CD4-positive, alpha-beta memory T cell (primary cell): Measurements from ENCODE around the gene LMO1. TPM values are rescaled to one million over a fixed set of nuclear protein-coding genes. Genes with fewer than 3 reads are reported as not detected.

ENCODE experiments used
- CTCF ChIA-PET: fragments of 350-600 bp; sonication (Branson Sonifier 250); formaldehyde crosslinking; loops from one replicate; lab custom pipeline; 2021; ENCODE audit warnings: inconsistent platforms; ENCODE audit not compliant: partially characterized antibody; lab: Charles Lee
- POLR2A ChIA-PET: fragments of 350-600 bp; sonication (Branson Sonifier 250); formaldehyde crosslinking; loops from one replicate; lab custom pipeline; 2021; ENCODE audit not compliant: partially characterized antibody; lab: Charles Lee
- DNase-seq, 5 donors: peaks; one replicate each; pipeline versions ENCODE4 v3.0.0 to v3.0.0-alpha.2; 2020 to 2022; ENCODE audit warnings: mixed read lengths in 1 of 5
- H3K27ac ChIP-seq: one replicate; pipeline ENCODE4 v1.7.0; 2013; ENCODE audit warnings: low read depth, low read length
- H3K27me3 ChIP-seq: 2 replicates; pipeline ENCODE4 v1.7.0; 2013; ENCODE audit warnings: mild to moderate bottlenecking, low read length, moderate library complexity; ENCODE audit not compliant: insufficient read depth
- H3K36me3 ChIP-seq: 2 replicates; pipeline ENCODE4 v1.7.0; 2013; ENCODE audit warnings: mild to moderate bottlenecking, low read length, moderate library complexity; ENCODE audit not compliant: insufficient read depth
- H3K4me1 ChIP-seq: 2 replicates; pipeline ENCODE4 v1.7.0; 2013; ENCODE audit warnings: mild to moderate bottlenecking, low read length, moderate library complexity; ENCODE audit not compliant: insufficient read depth
- H3K4me3 ChIP-seq, 2 donors: one replicate each; pipeline ENCODE4 v1.7.0; 2013; ENCODE audit warnings: low read length in 2 of 2, mild to moderate bottlenecking in 1 of 2
- H3K9me3 ChIP-seq, 2 donors: one replicate each; pipeline ENCODE4 v1.7.0; 2013; ENCODE audit warnings: low read length in 2 of 2, control low read depth in 1 of 2; ENCODE audit not compliant: control insufficient read depth in 1 of 2
- H3K27ac Mint-ChIP-seq, 7 donors: one replicate each; pipeline ENCODE4 v1.8.0; 2020 to 2021; ENCODE audit warnings: mixed read lengths in 7 of 7, mild to moderate bottlenecking in 6 of 7, inconsistent platforms in 3 of 7, moderate library complexity in 3 of 7
- H3K27me3 Mint-ChIP-seq, 2 donors: one replicate each; pipeline ENCODE4 v1.8.0; 2020 to 2021; ENCODE audit warnings: mixed read lengths in 2 of 2
- H3K36me3 Mint-ChIP-seq, 2 donors: one replicate each; pipeline ENCODE4 v1.8.0; 2020 to 2021; ENCODE audit warnings: mixed read lengths in 2 of 2, inconsistent platforms in 1 of 2, mild to moderate bottlenecking in 1 of 2
- H3K4me1 Mint-ChIP-seq, 4 donors: one replicate each; pipeline ENCODE4 v1.8.0; 2020 to 2021; ENCODE audit warnings: mixed read lengths in 4 of 4, mild to moderate bottlenecking in 1 of 4
- H3K4me3 Mint-ChIP-seq, 8 donors: one replicate each; pipeline ENCODE4 v1.8.0; 2020 to 2021; ENCODE audit warnings: mixed read lengths in 8 of 8, mild to moderate bottlenecking in 7 of 8, moderate library complexity in 6 of 8, inconsistent platforms in 3 of 8
- H3K9me3 Mint-ChIP-seq, 8 donors: one replicate each; pipeline ENCODE4 v1.8.0; 2020 to 2021; ENCODE audit warnings: mixed read lengths in 8 of 8, mild to moderate bottlenecking in 5 of 8, inconsistent platforms in 3 of 8, moderate library complexity in 1 of 8
- intact Hi-C: fragments of 100-400 bp; cut with micrococcal nuclease; formaldehyde crosslinking; loops from one replicate; pipeline ENCODE4 v1.15.1; 2023
- polyA plus RNA-seq, 2 donors: library from polyadenylated mRNA; unstranded; fragments of 300-500 nt; fragmentation: Illumina TruSeq; gene quantifications; one replicate each; pipeline ENCODE4 v1.2.3, GENCODE V29; 2021
- total RNA-seq, 2 experiments: library from RNA; stranded (reverse); gene quantifications; one replicate each; pipeline ENCODE4 v1.2.3, GENCODE V29; 2021

Gene LMO1
- total and polyA plus RNA-seq, 4 experiments from 2014 or later, result not detected

GRCh38 chr11:8250981-8251615 lies 12.6 kb downstream of the LMO1 start:
- Mint-ChIP-seq H3K9me3 (no peaks in the 10 kb centered on the region), H3K4me1 (no peaks in the 10 kb centered on the region), H3K27ac (no peak overlapping the region), H3K27me3 (peaks cover 0 to 2% of the 10 kb centered on the region in 2 donors), H3K36me3 (no peaks in the 10 kb centered on the region), H3K4me3 (no peak overlapping the region)
- no peaks in the 10 kb centered on the region for H3K9me3 ChIP-seq
- ChIA-PET POLR2A (no interaction called here), CTCF (no interaction called here)
- H3K4me3 ChIP-seq, result no peak overlapping the region
- H3K4me1 ChIP-seq, result no peaks in the 10 kb centered on the region
- no peaks in the 10 kb centered on the region for H3K27me3 ChIP-seq
- H3K36me3 ChIP-seq, result no peaks in the 10 kb centered on the region
- no peak for DNase-seq
- H3K27ac ChIP-seq, result no peak overlapping the region
- intact Hi-C loops, result no loop called here

GRCh38 chr11:8250434-8250833 lies 13.2 kb downstream of the LMO1 start:
- POLR2A ChIA-PET, result no interaction called here
- CTCF ChIA-PET, result interaction anchor here (5.4 kb wide), 1 partner anchor 13 kb away, joined by 25 read pairs; the partner anchor contains the start of gene LMO1
- Histone ChIP-seq H3K4me3 (no peak overlapping the region), H3K4me1 (no peaks in the 10 kb centered on the region), H3K27ac (no peak overlapping the region), H3K9me3 (no peaks in the 10 kb centered on the region), H3K36me3 (no peaks in the 10 kb centered on the region), H3K27me3 (no peaks in the 10 kb centered on the region)
- Mint-ChIP-seq H3K27ac (no peak overlapping the region), H3K36me3 (no peaks in the 10 kb centered on the region), H3K4me1 (no peaks in the 10 kb centered on the region), H3K27me3 (peaks cover 0 to 2% of the 10 kb centered on the region in 2 donors), H3K9me3 (no peaks in the 10 kb centered on the region), H3K4me3 (no peak overlapping the region)
- intact Hi-C loops, result no loop called here
- no peak for DNase-seq

- CTCF ChIA-PET, result interaction anchor here (5.4 kb wide), 1 partner anchor 14 kb away, joined by 25 read pairs; the partner anchor contains the start of gene LMO1
- H3K9me3 ChIP-seq, result no peaks in the 10 kb centered on the region
- DNase-seq, result no peak
- intact Hi-C loops, result no loop called here
- POLR2A ChIA-PET, result no interaction called here
- no peaks in the 10 kb centered on the region for H3K4me1 ChIP-seq
- H3K4me3 ChIP-seq, result no peak overlapping the region
- Mint-ChIP-seq H3K4me3 (no peak overlapping the region), H3K27ac (no peak overlapping the region), H3K9me3 (no peaks in the 10 kb centered on the region), H3K27me3 (peaks cover 0 to 3% of the 10 kb centered on the region in 2 donors), H3K36me3 (no peaks in the 10 kb centered on the region), H3K4me1 (no peaks in the 10 kb centered on the region)
- no peaks in the 10 kb centered on the region for H3K36me3 ChIP-seq
- no peaks in the 10 kb centered on the region for H3K27me3 ChIP-seq
- H3K27ac ChIP-seq, result no peak overlapping the region
These were observed 14.2 kb downstream of the LMO1 start for GRCh38 chr11:8249482-8249881.

- H3K9me3 Mint-ChIP-seq, result no peaks in the 10 kb centered on the region
- ChIA-PET CTCF (interaction anchor here (5.4 kb wide), 1 partner anchor 15 kb away, joined by 25 read pairs; the partner anchor contains the start of gene LMO1), POLR2A (no interaction called here)
- H3K9me3 ChIP-seq, result no peaks in the 10 kb centered on the region
- H3K36me3 ChIP-seq, result no peaks in the 10 kb centered on the region
- H3K4me1 ChIP-seq, result no peaks in the 10 kb centered on the region
- DNase-seq, result no peak
- no peaks in the 10 kb centered on the region for H3K36me3 Mint-ChIP-seq
- H3K4me1 Mint-ChIP-seq, result no peaks in the 10 kb centered on the region
- peaks cover 0 to 3% of the 10 kb centered on the region in 2 donors for H3K27me3 Mint-ChIP-seq
- H3K4me3 Mint-ChIP-seq, result no peak overlapping the region
- no peak overlapping the region for H3K27ac Mint-ChIP-seq
- H3K4me3 ChIP-seq, result no peak overlapping the region
- intact Hi-C loops, result no loop called here
- H3K27me3 ChIP-seq, result no peaks in the 10 kb centered on the region
- H3K27ac ChIP-seq, result no peak overlapping the region
These were observed 14.9 kb downstream of the LMO1 start for GRCh38 chr11:8248786-8249185.

DNA sequence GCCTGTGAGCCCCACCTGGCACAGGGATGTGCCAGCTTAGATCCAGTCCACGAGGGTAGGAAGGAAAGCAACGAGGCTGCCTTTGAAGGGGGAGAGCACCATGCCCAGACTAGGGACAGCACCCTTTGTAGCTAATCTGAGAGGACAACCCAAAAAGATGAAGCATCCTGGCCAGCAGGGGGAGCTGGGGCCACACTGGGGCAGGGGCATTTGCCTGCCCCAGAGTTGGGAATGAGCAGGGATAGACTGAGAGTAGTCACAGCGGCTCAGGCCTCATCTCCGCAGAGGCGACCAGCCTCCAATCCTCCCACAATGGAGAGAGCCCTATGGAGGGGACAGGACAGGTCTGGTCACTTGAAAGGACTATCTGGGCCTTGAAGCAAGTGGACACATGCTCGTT lies 16.4 kb downstream of the LMO1 start:
- H3K27ac Mint-ChIP-seq, result no peak overlapping the region
- POLR2A ChIA-PET, result no interaction called here

GRCh38 chr11:8243458-8243857 lies 20.2 kb downstream of the LMO1 start:
- ChIA-PET POLR2A (no interaction called here), CTCF (interaction anchor here (1.4 kb wide), 1 partner anchor 21 kb away, joined by 3 read pairs; no protein-coding TSS in a partner anchor)
- H3K9me3 Mint-ChIP-seq, result no peaks in the 10 kb centered on the region
- H3K4me3 Mint-ChIP-seq, result no peak overlapping the region
- no peaks in the 10 kb centered on the region for H3K27me3 ChIP-seq
- DNase-seq, result no peak
- intact Hi-C loops, result no loop called here
- no peaks in the 10 kb centered on the region for H3K36me3 ChIP-seq
- no peaks in the 10 kb centered on the region for H3K9me3 ChIP-seq
- peaks cover 0 to 5% of the 10 kb centered on the region in 2 donors for H3K27me3 Mint-ChIP-seq
- H3K4me1 ChIP-seq, result no peaks in the 10 kb centered on the region
- no peak overlapping the region for H3K27ac ChIP-seq
- no peak overlapping the region for H3K4me3 ChIP-seq
- no peaks in the 10 kb centered on the region for H3K4me1 Mint-ChIP-seq
- no peak overlapping the region for H3K27ac Mint-ChIP-seq
- no peaks in the 10 kb centered on the region for H3K36me3 Mint-ChIP-seq

More for the DNA sequence above, 16.4 kb downstream of the LMO1 start:
- Histone ChIP-seq H3K9me3 (no peaks in the 10 kb centered on the region), H3K27me3 (no peaks in the 10 kb centered on the region), H3K4me1 (no peaks in the 10 kb centered on the region), H3K27ac (no peak overlapping the region), H3K36me3 (no peaks in the 10 kb centered on the region), H3K4me3 (no peak overlapping the region)
- Mint-ChIP-seq H3K36me3 (no peaks in the 10 kb centered on the region), H3K9me3 (no peaks in the 10 kb centered on the region), H3K4me1 (no peaks in the 10 kb centered on the region), H3K4me3 (no peak overlapping the region), H3K27me3 (peaks cover 0 to 5% of the 10 kb centered on the region in 2 donors)
- intact Hi-C loops, result no loop called here
- CTCF ChIA-PET, result interaction anchor here (0.9 to 5.4 kb wide), 3 partner anchors 9 to 26 kb away, joined by 4 to 25 read pairs (median 4); partner anchors contain the start of gene LMO1
- no peak for DNase-seq

DNA sequence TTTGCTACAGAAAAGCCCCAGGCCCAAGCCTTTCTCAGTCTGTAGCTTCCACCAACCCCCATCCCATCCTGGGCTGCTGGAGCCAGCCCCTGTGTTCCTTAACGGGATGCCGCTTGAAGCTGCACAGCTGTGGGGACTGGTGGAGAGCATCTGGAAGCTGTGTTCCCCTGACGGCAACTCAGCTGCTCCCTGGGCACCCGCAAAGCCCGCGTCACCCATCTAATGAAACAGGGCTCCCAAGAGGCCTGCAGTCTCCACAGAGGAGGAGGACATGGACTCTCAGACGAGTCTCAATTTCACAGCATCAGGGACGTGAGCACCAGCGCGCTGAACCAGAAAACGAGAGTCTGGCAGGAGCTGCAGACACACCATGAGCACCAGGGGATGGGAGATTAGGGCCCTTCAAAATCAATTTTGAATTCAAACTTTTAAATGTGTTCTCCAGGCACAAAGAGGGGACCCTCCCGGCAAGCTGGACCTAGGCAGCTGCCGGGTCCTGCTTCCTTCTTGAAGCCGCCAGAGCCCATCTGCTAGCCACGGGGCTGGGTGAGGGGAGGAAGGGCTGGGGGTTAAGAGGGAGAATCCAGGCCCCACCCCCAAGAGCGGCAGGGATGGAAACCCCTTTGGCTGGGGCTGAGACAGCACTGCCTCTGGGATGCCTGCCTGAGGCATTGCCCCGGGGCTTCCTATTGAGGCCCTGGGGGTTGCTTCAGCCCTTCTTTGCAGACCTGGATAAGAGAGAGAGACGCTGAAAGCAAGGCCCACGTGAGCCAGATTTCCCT lies 21.0 kb downstream of the LMO1 start:
- Histone ChIP-seq H3K4me3 (no peak overlapping the region), H3K36me3 (no peaks in the 10 kb centered on the region), H3K27ac (no peak overlapping the region), H3K9me3 (no peaks in the 10 kb centered on the region), H3K27me3 (no peaks in the 10 kb centered on the region), H3K4me1 (no peaks in the 10 kb centered on the region)
- H3K36me3 Mint-ChIP-seq, result no peaks in the 10 kb centered on the region
- intact Hi-C loops, result no loop called here
- H3K9me3 Mint-ChIP-seq, result no peaks in the 10 kb centered on the region
- DNase-seq, result no peak
- CTCF ChIA-PET, result interaction anchor here (0.5 to 1.8 kb wide), 3 partner anchors 14 to 21 kb away, joined by 3 to 7 read pairs (median 3); partner anchors contain the start of gene LMO1
- peaks cover 0 to 5% of the 10 kb centered on the region in 2 donors for H3K27me3 Mint-ChIP-seq
- no peak overlapping the region for H3K27ac Mint-ChIP-seq
- no peak overlapping the region for H3K4me3 Mint-ChIP-seq
- POLR2A ChIA-PET, result no interaction called here
- H3K4me1 Mint-ChIP-seq, result no peaks in the 10 kb centered on the region
